HepG2 (cell line): ENCODE data around the gene KNG1. TPM values are rescaled to one million over a fixed set of nuclear protein-coding genes. Genes with fewer than 3 reads are reported as not detected.

Source experiments
- ATAC-seq: fragments of 200-7000 bp; cut with Tn5 transposase; 3 replicates; pipeline ENCODE4 v1.9.1; 2020; ENCODE audit warnings: mild to moderate bottlenecking, moderate library complexity
- BruUV-seq: library from RNA; stranded (reverse); fragments of 400-500 nt; replicated peaks from 2 replicates; lab custom pipeline; 2021; lab: Mats Ljungman, UMichigan
- CTCF ChIA-PET: fragments of 300-600 bp; formaldehyde crosslinking; extraction: SDS; loops from one replicate; lab custom pipeline; 2021; ENCODE audit warnings: low total read pairs, inconsistent platforms, low intra/inter-chr PET ratio; lab: Yijun Ruan, JAX
- POLR2A ChIA-PET: fragments of 350-600 bp; sonication (Branson Sonifier 250); formaldehyde crosslinking; loops from one replicate; lab custom pipeline; 2020; ENCODE audit warnings: antibody characterized with exemption, inconsistent platforms; lab: Yijun Ruan, JAX
- DNase-seq: peaks from one replicate; pipeline ENCODE4 v3.0.0-alpha.2; 2015; ENCODE audit warnings: low spot score
- FAIRE-seq: peaks from 3 replicates; lab custom pipeline; 2011; peaks lifted over from hg19 to GRCh38; lab: Jason Lieb, UNC
- H2AFZ ChIP-seq: one replicate; pipeline ENCODE4 v1.6.1; 2011; ENCODE audit warnings: low read length, inconsistent platforms
- H3K27ac ChIP-seq: fragments of 300-600 bp; 3 replicates; pipeline ENCODE4 v1.8.0; 2011; ENCODE audit warnings: mixed run types, mild to moderate bottlenecking, mixed read lengths, low read length, inconsistent platforms; ENCODE audit not compliant: insufficient read depth; ENCODE audit errors: extremely low read length
- H3K27me3 ChIP-seq, 2 experiments: fragments of 200-600 bp in 1 of 2; 2 replicates in 1 of 2; 3 replicates in 1 of 2; pipeline versions ENCODE4 v1.6.0 to v1.8.0; 2011; ENCODE audit warnings: low read length in 2 of 2, mild to moderate bottlenecking in 2 of 2, moderate library complexity in 2 of 2, inconsistent platforms in 1 of 2; ENCODE audit not compliant: insufficient read depth in 2 of 2, control insufficient read depth in 1 of 2
- H3K36me3 ChIP-seq, 2 experiments: fragments of 200-600 bp in 1 of 2; replicated peaks in 1 of 2; 2 replicates in 1 of 2; 3 replicates in 1 of 2; pipeline versions ENCODE4 v1.5.1 to v1.8.0; 2011; ENCODE audit warnings: low read length in 2 of 2, inconsistent platforms in 1 of 2; ENCODE audit not compliant: insufficient read depth in 2 of 2, control insufficient read depth in 1 of 2
- H3K4me1 ChIP-seq: 2 replicates; pipeline ENCODE4 v1.5.1; 2012; ENCODE audit warnings: low read length, inconsistent platforms; ENCODE audit not compliant: insufficient read depth
- H3K4me2 ChIP-seq: 2 replicates; pipeline ENCODE4 v1.6.0; 2011; ENCODE audit warnings: low read depth, low read length, inconsistent platforms
- H3K4me3 ChIP-seq, 3 experiments: fragments of 200-600 bp in 1 of 3; sonication (generic), shearing (Covaris generic) in 1 of 3; replicated peaks in 1 of 3; 2 replicates each; pipeline ENCODE4 v1.5.1; 2011 to 2016; ENCODE audit warnings: low read length in 3 of 3, inconsistent platforms in 2 of 3, low read depth in 2 of 3, mild to moderate bottlenecking in 2 of 3, control low read depth in 1 of 3, mixed read lengths in 1 of 3; ENCODE audit not compliant: insufficient read depth in 1 of 3
- H3K79me2 ChIP-seq: one replicate; pipeline ENCODE4 v1.6.1; 2011; ENCODE audit warnings: low read length, inconsistent platforms; ENCODE audit not compliant: insufficient read depth
- H3K9ac ChIP-seq: 2 replicates; pipeline ENCODE4 v1.6.0; 2011; ENCODE audit warnings: mild to moderate bottlenecking, low read depth, low read length, inconsistent platforms; ENCODE audit not compliant: insufficient read depth
- H3K9me3 ChIP-seq: 2 replicates; pipeline ENCODE4 v1.5.1; 2012; ENCODE audit warnings: mild to moderate bottlenecking, low read length
- H4K20me1 ChIP-seq: 2 replicates; pipeline ENCODE4 v1.6.0; 2011; ENCODE audit warnings: inconsistent platforms, mild to moderate bottlenecking, low read length, moderate library complexity; ENCODE audit not compliant: insufficient read depth
- AHDC1 ChIP-seq: sonication (generic); formaldehyde crosslinking; IDR thresholded peaks from 2 replicates; pipeline ENCODE4 v1.5.1; 2020; ENCODE audit warnings: mild to moderate bottlenecking, missing genetic modification reagents, borderline replicate concordance
- GFI1 ChIP-seq: sonication (generic); formaldehyde crosslinking; IDR thresholded peaks from 2 replicates; pipeline ENCODE4 v1.5.0; 2020; ENCODE audit warnings: missing genetic modification reagents, mild to moderate bottlenecking, borderline replicate concordance
- NFE2 ChIP-seq: sonication (generic); formaldehyde crosslinking; IDR thresholded peaks from 2 replicates; pipeline ENCODE4 v1.4.0; 2020; ENCODE audit warnings: missing genetic modification reagents
- TCF7L2 ChIP-seq: IDR thresholded peaks from 2 replicates; pipeline ENCODE4 v1.6.1; 2011; ENCODE audit warnings: mild to moderate bottlenecking, low read depth, low read length, moderate library complexity
- TIGD3 ChIP-seq: sonication (generic); formaldehyde crosslinking; IDR thresholded peaks from 2 replicates; pipeline ENCODE4 v1.5.1; 2020; ENCODE audit warnings: mild to moderate bottlenecking, missing genetic modification reagents, borderline replicate concordance
- ZBTB42 ChIP-seq: sonication (generic); formaldehyde crosslinking; IDR thresholded peaks from 2 replicates; pipeline ENCODE4 v1.5.0; 2020; ENCODE audit warnings: mild to moderate bottlenecking, missing genetic modification reagents
- ZBTB44 ChIP-seq: sonication (generic); formaldehyde crosslinking; IDR thresholded peaks from 2 replicates; pipeline ENCODE4 v1.4.0; 2020; ENCODE audit warnings: missing genetic modification reagents
- ZNF607 ChIP-seq: sonication (generic); formaldehyde crosslinking; IDR thresholded peaks from 2 replicates; pipeline ENCODE4 v1.5.1; 2020; ENCODE audit warnings: missing genetic modification reagents, mild to moderate bottlenecking, borderline replicate concordance
- ZNF674 ChIP-seq: sonication (generic); formaldehyde crosslinking; IDR thresholded peaks from 2 replicates; pipeline ENCODE4 v1.5.0; 2020; ENCODE audit warnings: low read depth, mild to moderate bottlenecking, missing genetic modification reagents
- ZNF782 ChIP-seq: sonication (generic); formaldehyde crosslinking; IDR thresholded peaks from 2 replicates; pipeline ENCODE4 v1.4.0; 2020; ENCODE audit warnings: missing genetic modification reagents, mild to moderate bottlenecking, borderline replicate concordance
- WGBS: methylation state at CpG from one replicate; pipeline ENCODE4 v1.1.6; 2017; ENCODE audit warnings: low lambda C conversion rate; 5-methylcytosine and 5-hydroxymethylcytosine counted together
- in situ Hi-C: cut with HindIII; loops from 2 replicates; pipeline ENCODE4 v1.10.0; 2017; ENCODE audit warnings: low pct_unique_long_range_greater_than_20kb; ENCODE audit not compliant: extremely low pct_ligation_motif_present
- intact Hi-C: fragments of 100-400 bp; cut with micrococcal nuclease; formaldehyde crosslinking; loops from one replicate; pipeline ENCODE4 v1.10.0; 2022; ENCODE audit not compliant: unreplicated experiment
- polyA plus RNA-seq, 8 experiments: library from polyadenylated mRNA; depleted of rRNA in 3 of 8; stranded (reverse) in 7 of 8; unstranded in 1 of 8; fragments of >200 nt; fragmentation: Illumina TruSeq in 4 of 8; extraction: Trizol in 4 of 8; gene quantifications; 2 replicates each; pipeline versions ENCODE4 v1.2.1 to v1.2.3, GENCODE V29; 2011 to 2016; ENCODE audit warnings: low read depth in 4 of 8, missing spikeins in 1 of 8, mixed read lengths in 1 of 8; ENCODE audit not compliant: insufficient read depth in 1 of 8
- total RNA-seq, 5 experiments: library from RNA; depleted of rRNA; stranded (reverse); fragments of >200 nt; fragmentation: Illumina TruSeq; extraction: Trizol; gene quantifications; 2 replicates each; pipeline ENCODE4 v1.2.3, GENCODE V29; 2016; ENCODE audit warnings: low read depth in 1 of 5

The KNG1 gene
- total and polyA plus RNA-seq, 2 of the 13 experiments (the other 11 are each of a cell fraction or from before 2014, with no cell fraction given): 6.5 to 7.0 TPM

- FAIRE-seq: no peak
- Histone ChIP-seq H3K27me3 (no peaks in the 10 kb centered on the region), H3K9me3 (no peaks in the 10 kb centered on the region), H3K79me2 (no peaks in the 10 kb centered on the region), H2AFZ (no peak overlapping the region), H3K27ac (no peak overlapping the region), H3K36me3 (no peaks in the 10 kb centered on the region), H3K4me1 (peaks cover 7% of the 10 kb centered on the region), H4K20me1 (no peaks in the 10 kb centered on the region), H3K4me3 (no peak overlapping the region), H3K9ac (no peak overlapping the region), H3K4me2 (no peak overlapping the region)
- no peak for ATAC-seq
- WGBS: 42% methylated on average over 5 of the region's 5 CpGs
- POLR2A ChIA-PET: interaction anchor here (0.8 to 1.4 kb wide), 3 partner anchors 9 to 134 kb away, joined by 3 read pairs; no protein-coding TSS in a partner anchor
- BruUV-seq: no TSS peak
- in situ Hi-C loops: loop anchor here (10.0 kb wide), 1 partner anchor 140 kb away; the partner anchor contains the start of gene AHSG
- no peak for DNase-seq
- intact Hi-C loops: no loop called here
- CTCF ChIA-PET: no interaction called here
- TF ChIP-seq ZNF607 (CRISPR knock-in tag): no peak
- TF ChIP-seq NFE2: no peak
- TF ChIP-seq ZNF782 (CRISPR knock-in tag): no peak
- no peak for TF ChIP-seq TIGD3
- TF ChIP-seq ZBTB42 (CRISPR knock-in tag): no peak
Measured at GRCh38 chr3:186754871-186755270, 37.7 kb downstream of the KNG1 start.

- H4K20me1 ChIP-seq: no peaks in the 10 kb centered on the region
- intact Hi-C loops: no loop called here
- no peak overlapping the region for H3K9ac ChIP-seq
- 84% methylated on average over 8 of the region's 8 CpGs for WGBS
- no peak overlapping the region for H3K4me3 ChIP-seq
- no peaks in the 10 kb centered on the region for H3K79me2 ChIP-seq
- in situ Hi-C loops: loop anchor here (10.0 kb wide), 1 partner anchor 142 kb away; the partner anchor contains the start of gene AHSG
- no peaks in the 10 kb centered on the region for H3K36me3 ChIP-seq
- H3K4me1 ChIP-seq: peaks cover 19% of the 10 kb centered on the region
- ATAC-seq (no peak), FAIRE-seq (no peak), DNase-seq (no peak)
- no peak overlapping the region for H2AFZ ChIP-seq
- BruUV-seq: no TSS peak
- ChIA-PET POLR2A (no interaction called here), CTCF (no interaction called here)
- no peak overlapping the region for H3K4me2 ChIP-seq
- no peak overlapping the region for H3K27ac ChIP-seq
- H3K9me3 ChIP-seq: no peaks in the 10 kb centered on the region
- no peaks in the 10 kb centered on the region for H3K27me3 ChIP-seq
- TF ChIP-seq ZBTB44 (CRISPR knock-in tag) (no peak), AHDC1 (no peak), GFI1 (no peak), ZNF674 (CRISPR knock-in tag) (no peak), TCF7L2 (no peak)
Measured at GRCh38 chr3:186757214-186757613, 40.1 kb downstream of the KNG1 start.
